Activated CD8-positive, alpha-beta memory T cell treated with anti-CD3 and anti-CD28 coated beads for 1 hour (primary cell): ENCODE measurements around the gene NMNAT2.

ENCODE experiments used
- DNase-seq, 2 donors: peaks; one replicate each; pipeline ENCODE4 v3.0.0-alpha.2; 2020; ENCODE audit warnings: low read depth in 1 of 2; ENCODE audit errors: extremely low read depth in 1 of 2

The NMNAT2 gene

GRCh38 chr1:183318433-183318832 is 99.7 kb downstream of the NMNAT2 start:
- DNase-seq, result no peak

GRCh38 chr1:183315991-183316758 is 102.0 kb downstream of the NMNAT2 start:
- no peak for DNase-seq

GRCh38 chr1:183313063-183313462 is 105.1 kb downstream of the NMNAT2 start:
- no peak for DNase-seq

- no peak for DNase-seq
Measured at GRCh38 chr1:183310753-183311479, 107.3 kb downstream of the NMNAT2 start.

- no peak for DNase-seq
Measured at GRCh38 chr1:183308719-183309118, 109.5 kb downstream of the NMNAT2 start.

GRCh38 chr1:183306317-183307042 is 111.7 kb downstream of the NMNAT2 start:
- no peak for DNase-seq

- DNase-seq, result no peak
Measured at GRCh38 chr1:183304440-183305107, 113.6 kb downstream of the NMNAT2 start.

- no peak for DNase-seq
Measured at GRCh38 chr1:183303901-183304300, 114.3 kb downstream of the NMNAT2 start.

GRCh38 chr1:183303323-183303645 is 114.9 kb downstream of the NMNAT2 start:
- DNase-seq, result no peak

GRCh38 chr1:183302452-183303322 is 115.5 kb downstream of the NMNAT2 start:
- DNase-seq, result no peak

GRCh38 chr1:183301239-183301638 is 116.9 kb downstream of the NMNAT2 start:
- DNase-seq, result no peak

GRCh38 chr1:183300828-183301227 is 117.4 kb downstream of the NMNAT2 start:
- no peak for DNase-seq

GRCh38 chr1:183300395-183300794 is 117.8 kb downstream of the NMNAT2 start:
- DNase-seq, result no peak

- no peak for DNase-seq
Measured at GRCh38 chr1:183296782-183297181, 121.4 kb downstream of the NMNAT2 start.

- no peak for DNase-seq
Measured at GRCh38 chr1:183295521-183295920, 122.7 kb downstream of the NMNAT2 start.

- no peak for DNase-seq
Measured at GRCh38 chr1:183293876-183294275, 124.3 kb downstream of the NMNAT2 start.

GRCh38 chr1:183293241-183293640 is 124.9 kb downstream of the NMNAT2 start:
- DNase-seq, result no peak

- DNase-seq, result no peak
Measured at GRCh38 chr1:183291802-183292514, 126.2 kb downstream of the NMNAT2 start.

GRCh38 chr1:183291216-183291762 is 126.9 kb downstream of the NMNAT2 start:
- no peak for DNase-seq
